Left ventricle myocardium superior (tissue), 1 donor: Measurements from ENCODE around the gene KCNMB2. TPM values are rescaled to one million over a fixed set of nuclear protein-coding genes. Genes with fewer than 3 reads are reported as not detected.
"Not testable (repeated sequence)": the region's sequence is repeated elsewhere in the genome, so short reads cannot be mapped to it uniquely, and the experiment has no call there.

Source experiments
- ATAC-seq: fragments of 200-7000 bp; cut with Tn5 transposase; one replicate; pipeline ENCODE4 v1.9.1; 2020; ENCODE audit warnings: mild to moderate bottlenecking, moderate library complexity
- DNase-seq: peaks from one replicate; pipeline ENCODE4 v3.0.0-alpha.2; 2020
- intact Hi-C: fragments of 100-400 bp; cut with micrococcal nuclease; formaldehyde crosslinking; loops from one replicate; pipeline ENCODE4 v1.11.0; 2022
- total RNA-seq: library from RNA; stranded (reverse); fragmentation: NEBNext Ultra II Directional; extraction: Animal tissue kit (Norgen Biotek cat#: 25700); gene quantifications from one replicate; pipeline ENCODE4 v1.2.1, GENCODE V29; 2021
- donor health status: DM: no; HTN: yes; CAD: no; lungs with severe emphysema.

KCNMB2 gene
- total RNA-seq, 1 donor from 2014 or later = 2.7 TPM

GRCh38 chr3:178517665-178518334 lies 18.4 kb upstream of the KCNMB2 start:
- DNase-seq (no peak), ATAC-seq (no peak)
- intact Hi-C loops = no loop called here

- DNase-seq (no peak), ATAC-seq (peak; percentile 17)
- intact Hi-C loops = no loop called here
Measured at GRCh38 chr3:178518660-178519396, 17.4 kb upstream of the KCNMB2 start.

- no peak for ATAC-seq
- intact Hi-C loops = no loop called here
- no peak for DNase-seq
Measured at GRCh38 chr3:178519701-178520100, 16.5 kb upstream of the KCNMB2 start.

GRCh38 chr3:178520451-178520850 lies 15.8 kb upstream of the KCNMB2 start:
- DNase-seq = no peak
- intact Hi-C loops = no loop called here

GRCh38 chr3:178522200-178523052 lies 13.8 kb upstream of the KCNMB2 start:
- intact Hi-C loops = no loop called here
- no peak for ATAC-seq
- DNase-seq = no peak

More at GRCh38 chr3:178520451-178520850, 15.8 kb upstream of the KCNMB2 start:
- no peak for ATAC-seq

GRCh38 chr3:178525251-178525650 lies 11.0 kb upstream of the KCNMB2 start:
- ATAC-seq = no peak
- intact Hi-C loops = no loop called here
- no peak for DNase-seq

- ATAC-seq = no peak
- DNase-seq = no peak
- intact Hi-C loops = no loop called here
Measured at GRCh38 chr3:178526291-178526690, 9.9 kb upstream of the KCNMB2 start.

GRCh38 chr3:178527981-178528380 lies 8.3 kb upstream of the KCNMB2 start:
- DNase-seq (no peak), ATAC-seq (no peak)
- intact Hi-C loops = no loop called here

GRCh38 chr3:178529606-178530225 lies 6.5 kb upstream of the KCNMB2 start:
- no peak for DNase-seq
- ATAC-seq = no peak
- intact Hi-C loops = no loop called here

GRCh38 chr3:178532476-178532875 lies 3.8 kb upstream of the KCNMB2 start:
- no peak for ATAC-seq
- intact Hi-C loops = no loop called here

GRCh38 chr3:178537122-178537705 lies 978 bp downstream of the KCNMB2 start:
- DNase-seq (no peak), ATAC-seq (no peak)
- intact Hi-C loops = no loop called here

More at GRCh38 chr3:178532476-178532875, 3.8 kb upstream of the KCNMB2 start:
- no peak for DNase-seq

GRCh38 chr3:178538056-178538455 lies 1.8 kb downstream of the KCNMB2 start:
- ATAC-seq (no peak), DNase-seq (no peak)
- intact Hi-C loops = no loop called here

GRCh38 chr3:178540184-178540583 lies 3.9 kb downstream of the KCNMB2 start:
- ATAC-seq (no peak), DNase-seq (no peak)
- intact Hi-C loops = no loop called here

- intact Hi-C loops = no loop called here
- DNase-seq (no peak), ATAC-seq (no peak)
Measured at GRCh38 chr3:178545337-178545736, 9.1 kb downstream of the KCNMB2 start.

- intact Hi-C loops = no loop called here
- ATAC-seq (no peak), DNase-seq (no peak)
Measured at GRCh38 chr3:178546079-178546478, 9.8 kb downstream of the KCNMB2 start.

- DNase-seq, intact Hi-C loops, ATAC-seq: not testable (repeated sequence)
Measured at GRCh38 chr3:178549426-178549825, 13.2 kb downstream of the KCNMB2 start.

- intact Hi-C loops = no loop called here
- ATAC-seq = peak; percentile 79
- DNase-seq = peak; percentile 30
Measured at GRCh38 chr3:178551916-178552321, 15.7 kb downstream of the KCNMB2 start.

GRCh38 chr3:178558637-178559036 lies 22.4 kb downstream of the KCNMB2 start:
- intact Hi-C loops = no loop called here
- no peak for DNase-seq
- no peak for ATAC-seq

- no peak for ATAC-seq
- no peak for DNase-seq
- intact Hi-C loops = no loop called here
Measured at GRCh38 chr3:178560759-178561158, 24.5 kb downstream of the KCNMB2 start.
